Choroid plexus epithelial cell (primary cell): ENCODE results near the gene ZNF487.

ENCODE experiments used
- DNase-seq: peaks from one replicate; pipeline ENCODE4 v3.0.0-alpha.2; 2010; ENCODE audit warnings: low read depth
- H3K4me3 ChIP-seq: 2 replicates; pipeline ENCODE4 v1.5.1; 2011; ENCODE audit warnings: low read depth, mild to moderate bottlenecking, control low read depth, low read length, moderate library complexity
- TF ChIP-seq, protein P1 (sequence below): conservative IDR thresholded peaks from 2 replicates; pipeline ENCODE4 v1.5.1; 2011; ENCODE audit warnings: low read depth, mild to moderate bottlenecking, control low read depth, inconsistent platforms, low read length, moderate library complexity

ZNF487 gene

GRCh38 chr10:43411536-43411935 lies 25.4 kb upstream of the ZNF487 start:
- no peak overlapping the region for H3K4me3 ChIP-seq
- no peak for DNase-seq
- TF ChIP-seq, protein P1, sequence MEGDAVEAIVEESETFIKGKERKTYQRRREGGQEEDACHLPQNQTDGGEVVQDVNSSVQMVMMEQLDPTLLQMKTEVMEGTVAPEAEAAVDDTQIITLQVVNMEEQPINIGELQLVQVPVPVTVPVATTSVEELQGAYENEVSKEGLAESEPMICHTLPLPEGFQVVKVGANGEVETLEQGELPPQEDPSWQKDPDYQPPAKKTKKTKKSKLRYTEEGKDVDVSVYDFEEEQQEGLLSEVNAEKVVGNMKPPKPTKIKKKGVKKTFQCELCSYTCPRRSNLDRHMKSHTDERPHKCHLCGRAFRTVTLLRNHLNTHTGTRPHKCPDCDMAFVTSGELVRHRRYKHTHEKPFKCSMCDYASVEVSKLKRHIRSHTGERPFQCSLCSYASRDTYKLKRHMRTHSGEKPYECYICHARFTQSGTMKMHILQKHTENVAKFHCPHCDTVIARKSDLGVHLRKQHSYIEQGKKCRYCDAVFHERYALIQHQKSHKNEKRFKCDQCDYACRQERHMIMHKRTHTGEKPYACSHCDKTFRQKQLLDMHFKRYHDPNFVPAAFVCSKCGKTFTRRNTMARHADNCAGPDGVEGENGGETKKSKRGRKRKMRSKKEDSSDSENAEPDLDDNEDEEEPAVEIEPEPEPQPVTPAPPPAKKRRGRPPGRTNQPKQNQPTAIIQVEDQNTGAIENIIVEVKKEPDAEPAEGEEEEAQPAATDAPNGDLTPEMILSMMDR = no peak

GRCh38 chr10:43415544-43415943 lies 21.4 kb upstream of the ZNF487 start:
- H3K4me3 ChIP-seq = no peak overlapping the region
- TF ChIP-seq, protein P1 = no peak
- no peak for DNase-seq

GRCh38 chr10:43417950-43418768 lies 18.8 kb upstream of the ZNF487 start:
- DNase-seq = no peak
- no peak overlapping the region for H3K4me3 ChIP-seq
- TF ChIP-seq, protein P1 = no peak

- TF ChIP-seq, protein P1 = no peak
- no peak for DNase-seq
- peak overlapping the region; percentile 61 for H3K4me3 ChIP-seq
Observed at GRCh38 chr10:43419997-43420368, 16.9 kb upstream of the ZNF487 start.

GRCh38 chr10:43420369-43421200 lies 16.3 kb upstream of the ZNF487 start:
- TF ChIP-seq, protein P1 = peak; percentile 32
- peak; percentile 95 for DNase-seq
- peak overlapping the region; percentile 61 for H3K4me3 ChIP-seq

GRCh38 chr10:43421201-43421507 lies 15.8 kb upstream of the ZNF487 start:
- no peak for DNase-seq

More at GRCh38 chr10:43421201-43421507, 15.8 kb upstream of the ZNF487 start:
- TF ChIP-seq, protein P1 = no peak
- H3K4me3 ChIP-seq = peak overlapping the region; percentile 61
